ENCODE data around the gene GJD4.

GJD4 gene

DNA sequence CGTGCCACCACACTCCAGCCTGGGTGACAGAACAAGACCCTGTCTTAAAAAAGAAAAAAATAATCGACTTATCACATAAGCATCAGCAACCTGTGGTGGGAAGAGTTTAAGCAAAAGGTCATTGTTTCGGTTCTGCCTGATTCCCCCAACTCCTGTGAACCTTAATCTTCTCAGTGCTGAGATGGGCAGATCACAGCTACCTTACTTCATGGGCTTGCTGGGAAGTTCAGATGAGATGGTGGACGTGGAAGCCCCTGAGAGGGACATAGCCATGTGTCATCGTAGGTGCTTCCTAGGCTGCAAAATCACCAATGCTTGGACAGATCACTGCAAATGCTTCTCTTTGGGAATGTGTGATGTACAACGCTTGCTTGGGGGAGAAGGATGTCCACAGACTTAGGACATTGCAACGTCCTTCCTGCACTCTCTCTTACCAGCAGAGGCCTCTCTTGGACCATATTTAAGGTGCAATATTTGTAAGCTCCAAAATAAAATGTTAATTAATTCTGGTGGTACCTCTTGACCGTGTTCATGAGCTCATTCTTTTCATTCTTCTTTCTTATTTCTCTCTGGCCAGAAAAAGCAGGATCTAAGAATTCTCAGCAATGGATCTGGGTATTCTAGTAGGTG is 8.6 kb downstream of the GJD4 start:
- H3K4me3 ChIP-seq (ENCODE audit: low read depth, low read length) = no peak overlapping the region
- H3K36me3 ChIP-seq = no peaks in the 10 kb centered on the region
- H3K27me3 ChIP-seq = no peaks in the 10 kb centered on the region
- no peak for DNase-seq
- no peaks in the 10 kb centered on the region for H3K4me1 ChIP-seq
- TF ChIP-seq CTCF (IDR thresholded peaks at IDR 0.05; ENCODE audit: low read depth, low read length) = peak; percentile 20; the same call in 1 of the 2 replicates
- H3K9me3 ChIP-seq = no peaks in the 10 kb centered on the region

DNA sequence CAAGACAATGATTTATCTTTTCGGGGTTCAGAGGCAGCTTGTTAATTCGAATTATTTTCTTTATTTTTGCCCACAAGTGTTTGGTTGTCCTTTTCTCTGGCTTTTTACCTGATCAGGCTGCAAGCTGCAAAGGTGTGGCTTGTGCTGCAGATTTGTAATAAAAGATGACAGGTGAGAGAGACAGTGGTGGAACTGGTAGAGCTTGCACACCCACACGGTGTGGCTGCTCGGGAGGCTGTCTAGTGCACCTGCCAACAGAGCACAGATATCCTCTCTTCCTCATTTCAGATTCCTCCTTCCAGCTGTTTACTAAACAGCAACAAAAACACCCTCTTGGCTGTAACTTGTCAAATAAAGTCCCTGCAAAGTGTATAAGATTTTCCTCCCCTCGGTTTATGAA is 9.2 kb downstream of the GJD4 start:
- no peaks in the 10 kb centered on the region for H3K4me1 ChIP-seq
- no peaks in the 10 kb centered on the region for H3K9me3 ChIP-seq
- H3K4me3 ChIP-seq (ENCODE audit: low read depth, low read length) = no peak overlapping the region
- TF ChIP-seq CTCF (IDR thresholded peaks at IDR 0.05; ENCODE audit: low read depth, low read length) = no peak
- no peaks in the 10 kb centered on the region for H3K27me3 ChIP-seq
- no peaks in the 10 kb centered on the region for H3K36me3 ChIP-seq
- no peak for DNase-seq

DNA sequence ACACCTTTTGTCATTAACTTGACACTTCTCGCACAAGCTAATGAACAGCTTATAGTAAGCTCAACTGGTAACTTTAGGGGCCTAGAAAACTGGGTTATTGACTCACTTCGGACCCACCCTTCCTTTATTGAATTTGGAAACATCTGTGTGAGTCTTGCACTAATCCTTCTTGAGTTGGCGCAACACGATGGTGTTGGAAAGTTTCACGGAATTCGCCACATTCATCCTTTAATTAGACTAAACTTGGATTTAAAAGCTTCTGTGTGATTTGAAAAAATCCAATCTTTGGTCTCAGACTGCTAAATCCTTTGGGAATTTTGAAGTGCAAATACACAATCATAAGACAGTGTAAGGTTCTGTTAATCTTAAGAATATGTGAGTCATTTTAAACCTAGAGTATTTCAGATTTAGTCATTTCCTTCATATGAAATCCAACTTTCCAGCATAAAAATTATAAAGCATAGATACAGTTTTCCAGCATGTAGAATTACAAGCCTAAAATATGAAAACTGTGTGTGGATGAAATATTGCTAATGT is 21.9 kb downstream of the GJD4 start:
- no peaks in the 10 kb centered on the region for H3K27me3 ChIP-seq
- no peak for TF ChIP-seq CTCF (IDR thresholded peaks at IDR 0.05; ENCODE audit: low read depth, low read length)
- no peak for DNase-seq

DNA sequence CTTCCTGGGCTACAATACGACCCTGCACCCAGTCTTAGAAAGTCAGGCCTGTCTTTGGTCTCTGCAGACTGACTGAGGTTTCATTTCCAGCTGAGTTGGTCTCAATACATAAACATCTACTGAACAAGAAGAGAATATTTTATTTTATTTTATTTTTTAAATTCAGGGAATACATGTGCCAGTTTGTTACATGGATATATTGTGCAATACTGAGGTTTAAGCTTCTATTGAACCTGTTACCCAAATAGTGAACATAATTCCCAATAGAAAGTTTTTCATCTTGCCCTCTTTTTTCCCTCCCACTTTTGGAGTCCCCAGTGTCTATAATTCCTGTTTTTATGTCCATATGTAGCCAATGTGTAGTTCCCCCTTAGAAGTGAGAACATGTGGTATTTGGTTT is 26.3 kb downstream of the GJD4 start:
- TF ChIP-seq CTCF (IDR thresholded peaks at IDR 0.05; ENCODE audit: low read depth, low read length) = no peak
- no peaks in the 10 kb centered on the region for H3K4me1 ChIP-seq
- H3K4me3 ChIP-seq (ENCODE audit: low read depth, low read length) = no peak overlapping the region
- DNase-seq = no peak
- H3K36me3 ChIP-seq = no peaks in the 10 kb centered on the region
- H3K9me3 ChIP-seq = no peaks in the 10 kb centered on the region
- no peaks in the 10 kb centered on the region for H3K27me3 ChIP-seq

More for the DNA sequence above, 21.9 kb downstream of the GJD4 start:
- H3K36me3 ChIP-seq = no peaks in the 10 kb centered on the region
- H3K9me3 ChIP-seq = no peaks in the 10 kb centered on the region
- H3K4me1 ChIP-seq = no peaks in the 10 kb centered on the region
- H3K4me3 ChIP-seq (ENCODE audit: low read depth, low read length) = no peak overlapping the region

GRCh38 chr10:35632027-35632426 is 26.9 kb downstream of the GJD4 start:
- no peak for TF ChIP-seq CTCF (IDR thresholded peaks at IDR 0.05; ENCODE audit: low read depth, low read length)
- no peaks in the 10 kb centered on the region for H3K9me3 ChIP-seq
- no peaks in the 10 kb centered on the region for H3K36me3 ChIP-seq
- peaks cover 1% of the 10 kb centered on the region; the same call in 1 of the 2 replicates for H3K27me3 ChIP-seq
- H3K4me1 ChIP-seq = no peaks in the 10 kb centered on the region
- H3K4me3 ChIP-seq (ENCODE audit: low read depth, low read length) = no peak overlapping the region
- DNase-seq = no peak

All from BE2C (cell line).